HK-2 (cell line): ENCODE data around the gene SMLR1.

Source experiments
- DNase-seq: peaks from one replicate; pipeline ENCODE4 v3.0.0-alpha.2; 2018; ENCODE audit not compliant: unreplicated experiment

Gene SMLR1

GRCh38 chr6:130851026-130851425, 23.8 kb downstream of the SMLR1 start:
- no peak for DNase-seq

GRCh38 chr6:130852844-130853554, 25.8 kb downstream of the SMLR1 start:
- DNase-seq = no peak

GRCh38 chr6:130853555-130854183, 26.5 kb downstream of the SMLR1 start:
- DNase-seq = no peak

GRCh38 chr6:130858054-130858453, 30.8 kb downstream of the SMLR1 start:
- DNase-seq = no peak

- no peak for DNase-seq
Observed at GRCh38 chr6:130858498-130859160, 31.4 kb downstream of the SMLR1 start.

- DNase-seq = no peak
Observed at GRCh38 chr6:130859161-130859867, 32.1 kb downstream of the SMLR1 start.

GRCh38 chr6:130862370-130862769, 35.2 kb downstream of the SMLR1 start:
- no peak for DNase-seq

- no peak for DNase-seq
Observed at GRCh38 chr6:130863415-130864230, 36.4 kb downstream of the SMLR1 start.

- DNase-seq = no peak
Observed at GRCh38 chr6:130864344-130864743, 37.1 kb downstream of the SMLR1 start.

GRCh38 chr6:130865793-130866192, 38.6 kb downstream of the SMLR1 start:
- no peak for DNase-seq

- no peak for DNase-seq
Observed at GRCh38 chr6:130869681-130870080, 42.5 kb downstream of the SMLR1 start.

- no peak for DNase-seq
Observed at GRCh38 chr6:130870179-130870880, 43.1 kb downstream of the SMLR1 start.

GRCh38 chr6:130872250-130873095, 45.3 kb downstream of the SMLR1 start:
- peak; percentile 49 for DNase-seq

- no peak for DNase-seq
Observed at GRCh38 chr6:130873746-130874145, 46.5 kb downstream of the SMLR1 start.

- DNase-seq = no peak
Observed at GRCh38 chr6:130879826-130880225, 52.6 kb downstream of the SMLR1 start.

- DNase-seq = no peak
Observed at GRCh38 chr6:130882370-130882769, 55.2 kb downstream of the SMLR1 start.

- DNase-seq = peak; percentile 55
Observed at GRCh38 chr6:130885392-130886192, 58.4 kb downstream of the SMLR1 start.
